Measurements from ENCODE around the gene ARNT2.

The ARNT2 gene

GRCh38 chr15:80527961-80528360, 123.8 kb downstream of the ARNT2 start:
- H3K4me1 ChIP-seq = no peaks in the 10 kb centered on the region
- no peak for TF ChIP-seq CTCF (IDR thresholded peaks at IDR 0.05; ENCODE audit: low read depth, low read length)
- H3K27me3 ChIP-seq = no peaks in the 10 kb centered on the region
- no peak for DNase-seq
- H3K36me3 ChIP-seq = no peaks in the 10 kb centered on the region
- no peaks in the 10 kb centered on the region; the same call in 1 of the 2 replicates for H3K9me3 ChIP-seq
- no peak overlapping the region for H3K4me3 ChIP-seq (ENCODE audit: low read depth, low read length)

- no peaks in the 10 kb centered on the region for H3K36me3 ChIP-seq
- H3K4me3 ChIP-seq (ENCODE audit: low read depth, low read length) = no peak overlapping the region
- DNase-seq = no peak
- H3K4me1 ChIP-seq = no peaks in the 10 kb centered on the region
- no peaks in the 10 kb centered on the region for H3K27me3 ChIP-seq
- H3K9me3 ChIP-seq = no peaks in the 10 kb centered on the region; the same call in 1 of the 2 replicates
- no peak for TF ChIP-seq CTCF (IDR thresholded peaks at IDR 0.05; ENCODE audit: low read depth, low read length)
Measured at GRCh38 chr15:80530737-80531365, 126.7 kb downstream of the ARNT2 start.

GRCh38 chr15:80531388-80531787, 127.2 kb downstream of the ARNT2 start:
- TF ChIP-seq CTCF (IDR thresholded peaks at IDR 0.05; ENCODE audit: low read depth, low read length) = no peak
- Histone ChIP-seq H3K9me3 (no peaks in the 10 kb centered on the region; the same call in 1 of the 2 replicates), H3K4me3 (ENCODE audit: low read depth, low read length) (no peak overlapping the region), H3K27me3 (no peaks in the 10 kb centered on the region), H3K4me1 (no peaks in the 10 kb centered on the region), H3K36me3 (no peaks in the 10 kb centered on the region)
- DNase-seq = no peak

- Histone ChIP-seq H3K9me3 (no peaks in the 10 kb centered on the region; the same call in 1 of the 2 replicates), H3K36me3 (no peaks in the 10 kb centered on the region), H3K27me3 (no peaks in the 10 kb centered on the region), H3K4me1 (no peaks in the 10 kb centered on the region), H3K4me3 (ENCODE audit: low read depth, low read length) (no peak overlapping the region)
- no peak for TF ChIP-seq CTCF (IDR thresholded peaks at IDR 0.05; ENCODE audit: low read depth, low read length)
- DNase-seq = no peak
Measured at GRCh38 chr15:80531796-80532195, 127.6 kb downstream of the ARNT2 start.

GRCh38 chr15:80533790-80534333, 129.7 kb downstream of the ARNT2 start:
- H3K36me3 ChIP-seq = no peaks in the 10 kb centered on the region
- no peaks in the 10 kb centered on the region for H3K27me3 ChIP-seq
- TF ChIP-seq CTCF (IDR thresholded peaks at IDR 0.05; ENCODE audit: low read depth, low read length) = no peak
- no peaks in the 10 kb centered on the region for H3K4me1 ChIP-seq
- no peaks in the 10 kb centered on the region; the same call in 1 of the 2 replicates for H3K9me3 ChIP-seq
- H3K4me3 ChIP-seq (ENCODE audit: low read depth, low read length) = no peak overlapping the region
- DNase-seq = no peak

GRCh38 chr15:80536231-80536630, 132.0 kb downstream of the ARNT2 start:
- Histone ChIP-seq H3K4me1 (no peaks in the 10 kb centered on the region), H3K27me3 (no peaks in the 10 kb centered on the region), H3K36me3 (no peaks in the 10 kb centered on the region), H3K4me3 (ENCODE audit: low read depth, low read length) (no peak overlapping the region), H3K9me3 (no peaks in the 10 kb centered on the region; the same call in 1 of the 2 replicates)
- DNase-seq = no peak
- TF ChIP-seq CTCF (IDR thresholded peaks at IDR 0.05; ENCODE audit: low read depth, low read length) = no peak
